Activated naive CD4-positive, alpha-beta T cell treated with anti-CD3 and anti-CD28 coated beads, Interleukin-2, amount 10 ng/mL, durations not matched to agents 7 days and 5 days (primary cell): ENCODE measurements around the gene AATK.

Experiments
- CTCF ChIA-PET: fragments of 350-600 bp; sonication (Branson Sonifier 250); formaldehyde crosslinking; loops from one replicate; lab custom pipeline; 2021; ENCODE audit warnings: antibody characterized with exemption; lab: Charles Lee
- DNase-seq: peaks from one replicate; pipeline ENCODE4 v3.0.0-alpha.2; 2020
- H3K27ac Mint-ChIP-seq: one replicate; pipeline ENCODE4 v1.8.0; 2021; ENCODE audit warnings: mild to moderate bottlenecking, moderate library complexity, mixed read lengths
- H3K27me3 Mint-ChIP-seq: one replicate; pipeline ENCODE4 v1.8.0; 2021; ENCODE audit warnings: mild to moderate bottlenecking, mixed read lengths
- H3K36me3 Mint-ChIP-seq: one replicate; pipeline ENCODE4 v1.8.0; 2021; ENCODE audit warnings: mixed read lengths
- H3K4me1 Mint-ChIP-seq: one replicate; pipeline ENCODE4 v1.8.0; 2021; ENCODE audit warnings: mixed read lengths
- H3K4me3 Mint-ChIP-seq: one replicate; pipeline ENCODE4 v1.8.0; 2021; ENCODE audit warnings: mild to moderate bottlenecking, moderate library complexity, mixed read lengths
- H3K9me3 Mint-ChIP-seq: one replicate; pipeline ENCODE4 v1.8.0; 2021; ENCODE audit warnings: mixed read lengths

AATK gene

GRCh38 chr17:81166033-81166492 is at the start of gene AATK:
Gene AATK, minus strand, starts transcription at chr17:81166221. Its CDS starts 229 bp downstream, at chr17:81165992.
- Mint-ChIP-seq H3K9me3 (no peaks in the 10 kb centered on the region), H3K4me3 (no peak within 1 kb of the TSS), H3K27ac (no peak within 1 kb of the TSS), H3K4me1 (no peaks in the 10 kb centered on the region), H3K36me3 (no peaks in the 10 kb centered on the region), H3K27me3 (peaks cover 40% of the 10 kb centered on the region)
- no peak for DNase-seq
- CTCF ChIA-PET, result no interaction called here

GRCh38 chr17:81213978-81214377 is 48.0 kb upstream of the AATK start:
- Mint-ChIP-seq H3K9me3 (no peaks in the 10 kb centered on the region), H3K27ac (no peak overlapping the region), H3K27me3 (no peaks in the 10 kb centered on the region), H3K4me1 (no peaks in the 10 kb centered on the region), H3K4me3 (no peak overlapping the region), H3K36me3 (peaks cover 1% of the 10 kb centered on the region)
- CTCF ChIA-PET, result no interaction called here
- no peak for DNase-seq

- no peak overlapping the region for H3K27ac Mint-ChIP-seq
- H3K27me3 Mint-ChIP-seq, result no peaks in the 10 kb centered on the region
- no peaks in the 10 kb centered on the region for H3K4me1 Mint-ChIP-seq
- H3K4me3 Mint-ChIP-seq, result no peak overlapping the region
- CTCF ChIA-PET, result no interaction called here
- H3K36me3 Mint-ChIP-seq, result peaks cover 1% of the 10 kb centered on the region
- no peaks in the 10 kb centered on the region for H3K9me3 Mint-ChIP-seq
- DNase-seq, result no peak
These were observed 46.3 kb upstream of the AATK start for GRCh38 chr17:81212365-81212764.

- H3K36me3 Mint-ChIP-seq, result peaks cover 1% of the 10 kb centered on the region
- CTCF ChIA-PET, result no interaction called here
- no peaks in the 10 kb centered on the region for H3K27me3 Mint-ChIP-seq
- no peaks in the 10 kb centered on the region for H3K9me3 Mint-ChIP-seq
- H3K4me1 Mint-ChIP-seq, result no peaks in the 10 kb centered on the region
- H3K27ac Mint-ChIP-seq, result no peak overlapping the region
- no peak overlapping the region for H3K4me3 Mint-ChIP-seq
- no peak for DNase-seq
These were observed 44.8 kb upstream of the AATK start for GRCh38 chr17:81210868-81211267.

GRCh38 chr17:81210466-81210865 is 44.4 kb upstream of the AATK start:
- Mint-ChIP-seq H3K27ac (no peak overlapping the region), H3K27me3 (no peaks in the 10 kb centered on the region), H3K9me3 (no peaks in the 10 kb centered on the region), H3K36me3 (no peaks in the 10 kb centered on the region), H3K4me3 (no peak overlapping the region), H3K4me1 (no peaks in the 10 kb centered on the region)
- CTCF ChIA-PET, result no interaction called here
- DNase-seq, result no peak

GRCh38 chr17:81209141-81209540 is 43.1 kb upstream of the AATK start:
- H3K27ac Mint-ChIP-seq, result no peak overlapping the region
- CTCF ChIA-PET, result no interaction called here
- no peak for DNase-seq
- H3K36me3 Mint-ChIP-seq, result no peaks in the 10 kb centered on the region
- H3K27me3 Mint-ChIP-seq, result no peaks in the 10 kb centered on the region
- no peaks in the 10 kb centered on the region for H3K9me3 Mint-ChIP-seq
- H3K4me3 Mint-ChIP-seq, result no peak overlapping the region
- H3K4me1 Mint-ChIP-seq, result no peaks in the 10 kb centered on the region

GRCh38 chr17:81208651-81209050 is 42.6 kb upstream of the AATK start:
- CTCF ChIA-PET, result no interaction called here
- H3K27ac Mint-ChIP-seq, result no peak overlapping the region
- no peaks in the 10 kb centered on the region for H3K9me3 Mint-ChIP-seq
- H3K27me3 Mint-ChIP-seq, result no peaks in the 10 kb centered on the region
- H3K36me3 Mint-ChIP-seq, result no peaks in the 10 kb centered on the region
- no peak for DNase-seq
- no peak overlapping the region for H3K4me3 Mint-ChIP-seq
- no peaks in the 10 kb centered on the region for H3K4me1 Mint-ChIP-seq

- no peak overlapping the region for H3K27ac Mint-ChIP-seq
- H3K27me3 Mint-ChIP-seq, result no peaks in the 10 kb centered on the region
- H3K4me1 Mint-ChIP-seq, result no peaks in the 10 kb centered on the region
These were observed 41.9 kb upstream of the AATK start for GRCh38 chr17:81207610-81208581.

GRCh38 chr17:81206657-81207056 is 40.6 kb upstream of the AATK start:
- Mint-ChIP-seq H3K9me3 (no peaks in the 10 kb centered on the region), H3K27ac (no peak overlapping the region), H3K4me1 (no peaks in the 10 kb centered on the region), H3K4me3 (no peak overlapping the region), H3K36me3 (no peaks in the 10 kb centered on the region), H3K27me3 (no peaks in the 10 kb centered on the region)
- no peak for DNase-seq
- CTCF ChIA-PET, result no interaction called here

More at GRCh38 chr17:81207610-81208581, 41.9 kb upstream of the AATK start:
- Mint-ChIP-seq H3K4me3 (no peak overlapping the region), H3K36me3 (no peaks in the 10 kb centered on the region), H3K9me3 (no peaks in the 10 kb centered on the region)
- CTCF ChIA-PET, result no interaction called here
- no peak for DNase-seq

- no peak for DNase-seq
- Mint-ChIP-seq H3K4me1 (no peaks in the 10 kb centered on the region), H3K4me3 (no peak overlapping the region), H3K9me3 (no peaks in the 10 kb centered on the region), H3K36me3 (no peaks in the 10 kb centered on the region), H3K27me3 (no peaks in the 10 kb centered on the region), H3K27ac (no peak overlapping the region)
- CTCF ChIA-PET, result no interaction called here
These were observed 40.1 kb upstream of the AATK start for GRCh38 chr17:81206166-81206565.

GRCh38 chr17:81204578-81204977 is 38.6 kb upstream of the AATK start:
- H3K27me3 Mint-ChIP-seq, result no peaks in the 10 kb centered on the region
- CTCF ChIA-PET, result interaction anchor here (0.6 kb wide), 1 partner anchor 102 kb away, joined by 3 read pairs; no protein-coding TSS in a partner anchor

GRCh38 chr17:81203136-81203535 is 37.1 kb upstream of the AATK start:
- CTCF ChIA-PET, result no interaction called here

More at GRCh38 chr17:81204578-81204977, 38.6 kb upstream of the AATK start:
- no peaks in the 10 kb centered on the region for H3K9me3 Mint-ChIP-seq
- DNase-seq, result no peak
- H3K4me3 Mint-ChIP-seq, result no peak overlapping the region
- H3K27ac Mint-ChIP-seq, result no peak overlapping the region
- H3K36me3 Mint-ChIP-seq, result no peaks in the 10 kb centered on the region
- H3K4me1 Mint-ChIP-seq, result no peaks in the 10 kb centered on the region

GRCh38 chr17:81202318-81202717 is 36.3 kb upstream of the AATK start:
- Mint-ChIP-seq H3K9me3 (no peaks in the 10 kb centered on the region), H3K27ac (no peak overlapping the region), H3K27me3 (no peaks in the 10 kb centered on the region), H3K4me1 (no peaks in the 10 kb centered on the region), H3K36me3 (no peaks in the 10 kb centered on the region), H3K4me3 (no peak overlapping the region)
- no peak for DNase-seq
- CTCF ChIA-PET, result no interaction called here

More at GRCh38 chr17:81203136-81203535, 37.1 kb upstream of the AATK start:
- Mint-ChIP-seq H3K4me1 (no peaks in the 10 kb centered on the region), H3K4me3 (no peak overlapping the region), H3K36me3 (no peaks in the 10 kb centered on the region), H3K27ac (no peak overlapping the region), H3K27me3 (no peaks in the 10 kb centered on the region), H3K9me3 (no peaks in the 10 kb centered on the region)
- no peak for DNase-seq

GRCh38 chr17:81200695-81201580 is 34.9 kb upstream of the AATK start:
- CTCF ChIA-PET, result interaction anchor here (0.6 kb wide), 1 partner anchor 1637 kb away, joined by 3 read pairs; no protein-coding TSS in a partner anchor
- no peak overlapping the region for H3K4me3 Mint-ChIP-seq

More at GRCh38 chr17:81200695-81201580, 34.9 kb upstream of the AATK start:
- DNase-seq, result peak; percentile 51
- no peaks in the 10 kb centered on the region for H3K27me3 Mint-ChIP-seq
- H3K4me1 Mint-ChIP-seq, result no peaks in the 10 kb centered on the region
- no peaks in the 10 kb centered on the region for H3K9me3 Mint-ChIP-seq
- H3K36me3 Mint-ChIP-seq, result no peaks in the 10 kb centered on the region
- peak overlapping the region; percentile 33 for H3K27ac Mint-ChIP-seq
